ENCODE data around the gene TRNAU1AP. TPM values are rescaled to one million over a fixed set of nuclear protein-coding genes. Genes with fewer than 3 reads are reported as not detected.

The TRNAU1AP gene
- total and polyA plus RNA-seq, 2 donors (not counting 1 experiment from before 2014, with no cell fraction given) = 25.1 to 31.7 TPM

GRCh38 chr1:28506907-28507246 is 46.0 kb upstream of the TRNAU1AP start:
- TF ChIP-seq CTCF (conservative IDR thresholded peaks at IDR 0.05 in 1 of 2, IDR thresholded peaks at IDR 0.05 in 1 of 2; ENCODE audit: low read depth in 1 of 2, low read length in 2 of 2) (no peak), EZH2 (IDR thresholded peaks at IDR 0.05; ENCODE audit: low read length, missing control alignments) (no peak)
- Histone ChIP-seq H4K20me1 (ENCODE audit: control insufficient read depth, extremely low read depth, insufficient read depth, low read length) (no peaks in the 10 kb centered on the region), H3K79me2 (ENCODE audit: control insufficient read depth, insufficient read depth, low read length) (peaks cover 47% of the 10 kb centered on the region)

GRCh38 chr1:28507247-28507645 is 45.6 kb upstream of the TRNAU1AP start:
- Histone ChIP-seq H4K20me1 (ENCODE audit: control insufficient read depth, extremely low read depth, insufficient read depth, low read length) (no peaks in the 10 kb centered on the region), H3K4me2 (ENCODE audit: extremely low read depth, insufficient read depth, low read length) (peak overlapping the region; percentile 86), H3K4me1 (ENCODE audit: control insufficient read depth, extremely low read depth, insufficient read depth, low read length) (peaks cover 10% of the 10 kb centered on the region), H3K9ac (ENCODE audit: insufficient read depth, low read length) (peak overlapping the region; percentile 91), H3K36me3 (ENCODE audit: control insufficient read depth, insufficient read depth, low read length) (peaks cover 21% of the 10 kb centered on the region), H3K9me3 (ENCODE audit: control insufficient read depth, insufficient read depth, low read depth, low read length) (no peaks in the 10 kb centered on the region), H3K27ac (ENCODE audit: insufficient read depth, low read length) (peak overlapping the region; percentile 79), H3K4me3 (replicated peaks in 1 of 4; ENCODE audit: control extremely low read depth in 1 of 4, insufficient read depth in 1 of 4, low read depth in 3 of 4, low read length in 4 of 4) (peak overlapping the region; percentile 68 to 99 (median 81)), H2AFZ (ENCODE audit: low read length) (no peak overlapping the region), H3K27me3 (ENCODE audit: control insufficient read depth, insufficient read depth, low read length) (no peaks in the 10 kb centered on the region), H3K79me2 (ENCODE audit: control insufficient read depth, insufficient read depth, low read length) (peaks cover 47% of the 10 kb centered on the region)
- TF ChIP-seq CTCF (conservative IDR thresholded peaks at IDR 0.05 in 1 of 2, IDR thresholded peaks at IDR 0.05 in 1 of 2; ENCODE audit: low read depth in 1 of 2, low read length in 2 of 2) (no peak), EZH2 (IDR thresholded peaks at IDR 0.05; ENCODE audit: low read length, missing control alignments) (no peak)
- peak in 1 of 2 donors; percentile 31 for DNase-seq (ENCODE audit: low read depth in 2 of 2)

More at GRCh38 chr1:28506907-28507246, 46.0 kb upstream of the TRNAU1AP start:
- Histone ChIP-seq H3K36me3 (ENCODE audit: control insufficient read depth, insufficient read depth, low read length) (peaks cover 17% of the 10 kb centered on the region), H3K27ac (ENCODE audit: insufficient read depth, low read length) (peak overlapping the region; percentile 79), H3K27me3 (ENCODE audit: control insufficient read depth, insufficient read depth, low read length) (no peaks in the 10 kb centered on the region), H2AFZ (ENCODE audit: low read length) (no peak overlapping the region), H3K4me3 (replicated peaks in 1 of 4; ENCODE audit: control extremely low read depth in 1 of 4, insufficient read depth in 1 of 4, low read depth in 3 of 4, low read length in 4 of 4) (peak overlapping the region; percentile 68 to 99 (median 81)), H3K9ac (ENCODE audit: insufficient read depth, low read length) (peak overlapping the region; percentile 91), H3K4me2 (ENCODE audit: extremely low read depth, insufficient read depth, low read length) (peak overlapping the region; percentile 86), H3K9me3 (ENCODE audit: control insufficient read depth, insufficient read depth, low read depth, low read length) (no peaks in the 10 kb centered on the region), H3K4me1 (ENCODE audit: control insufficient read depth, extremely low read depth, insufficient read depth, low read length) (peaks cover 10% of the 10 kb centered on the region)
- no peak for DNase-seq (ENCODE audit: low read depth in 2 of 2)

- H3K27me3 ChIP-seq (ENCODE audit: control insufficient read depth, insufficient read depth, low read length) = no peaks in the 10 kb centered on the region
- peak overlapping the region; percentile 68 to 99 (median 81) for H3K4me3 ChIP-seq (replicated peaks in 1 of 4; ENCODE audit: control extremely low read depth in 1 of 4, insufficient read depth in 1 of 4, low read depth in 3 of 4, low read length in 4 of 4)
- DNase-seq (ENCODE audit: low read depth in 2 of 2) = peak in 1 of 2 donors; percentile 12
- no peaks in the 10 kb centered on the region for H3K9me3 ChIP-seq (ENCODE audit: control insufficient read depth, insufficient read depth, low read depth, low read length)
- H3K27ac ChIP-seq (ENCODE audit: insufficient read depth, low read length) = peak overlapping the region; percentile 79
- H4K20me1 ChIP-seq (ENCODE audit: control insufficient read depth, extremely low read depth, insufficient read depth, low read length) = no peaks in the 10 kb centered on the region
- peak overlapping the region; percentile 86 for H3K4me2 ChIP-seq (ENCODE audit: extremely low read depth, insufficient read depth, low read length)
- H2AFZ ChIP-seq (ENCODE audit: low read length) = no peak overlapping the region
- peaks cover 21% of the 10 kb centered on the region for H3K36me3 ChIP-seq (ENCODE audit: control insufficient read depth, insufficient read depth, low read length)
- peaks cover 47% of the 10 kb centered on the region for H3K79me2 ChIP-seq (ENCODE audit: control insufficient read depth, insufficient read depth, low read length)
- TF ChIP-seq EZH2 (IDR thresholded peaks at IDR 0.05; ENCODE audit: low read length, missing control alignments) (no peak), CTCF (conservative IDR thresholded peaks at IDR 0.05 in 1 of 2, IDR thresholded peaks at IDR 0.05 in 1 of 2; ENCODE audit: low read depth in 1 of 2, low read length in 2 of 2) (no peak)
- peaks cover 10% of the 10 kb centered on the region for H3K4me1 ChIP-seq (ENCODE audit: control insufficient read depth, extremely low read depth, insufficient read depth, low read length)
- H3K9ac ChIP-seq (ENCODE audit: insufficient read depth, low read length) = peak overlapping the region; percentile 91
These were observed 45.0 kb upstream of the TRNAU1AP start for GRCh38 chr1:28507646-28508434.

Data from fibroblast of lung (primary cell).